Endodermal cell (in vitro differentiated cells): Measurements from ENCODE around the gene RELA. TPM values are rescaled to one million over a fixed set of nuclear protein-coding genes. Genes with fewer than 3 reads are reported as not detected.
A peak's percentile ranks its signal among the peaks of the same experiment; 100 is the strongest.

Source experiments
- DNase-seq: peaks from one replicate; pipeline ENCODE4 v3.0.0-alpha.2; 2017
- H3K27ac ChIP-seq: 2 replicates; pipeline ENCODE4 v1.5.1; 2013; ENCODE audit warnings: mild to moderate bottlenecking, low read depth, low read length, moderate library complexity
- H3K27me3 ChIP-seq: 2 replicates; pipeline ENCODE4 v1.6.1; 2013; ENCODE audit warnings: mild to moderate bottlenecking, low read length, moderate library complexity; ENCODE audit not compliant: insufficient read depth, control insufficient read depth, poor library complexity, severe bottlenecking
- H3K36me3 ChIP-seq: 2 replicates; pipeline ENCODE4 v1.7.0; 2013; ENCODE audit warnings: mild to moderate bottlenecking, low read length, moderate library complexity; ENCODE audit not compliant: control insufficient read depth, insufficient read depth
- H3K4me1 ChIP-seq: one replicate; pipeline ENCODE4 v1.7.0; 2013; ENCODE audit warnings: low read length; ENCODE audit not compliant: control insufficient read depth, insufficient read depth
- H3K4me3 ChIP-seq: 2 replicates; pipeline ENCODE4 v1.5.1; 2013; ENCODE audit warnings: mild to moderate bottlenecking, low read length, moderate library complexity
- H3K9ac ChIP-seq: 2 replicates; pipeline ENCODE4 v1.6.1; 2013; ENCODE audit warnings: mild to moderate bottlenecking, low read length, moderate library complexity; ENCODE audit not compliant: poor library complexity, severe bottlenecking; ENCODE audit errors: extremely low read depth
- H3K9me3 ChIP-seq: 2 replicates; pipeline ENCODE4 v1.6.1; 2013; ENCODE audit warnings: mild to moderate bottlenecking, low read length, moderate library complexity; ENCODE audit not compliant: control insufficient read depth
- H3K27ac Mint-ChIP-seq: 2 replicates; pipeline ENCODE4 v1.8.0; 2020; ENCODE audit warnings: mixed read lengths
- H3K27me3 Mint-ChIP-seq: 2 replicates; pipeline ENCODE4 v1.8.0; 2021; ENCODE audit warnings: mild to moderate bottlenecking, mixed read lengths; ENCODE audit not compliant: insufficient read depth
- H3K36me3 Mint-ChIP-seq: 2 replicates; pipeline ENCODE4 v1.8.0; 2020; ENCODE audit warnings: low read depth, mixed read lengths
- H3K4me1 Mint-ChIP-seq: 2 replicates; pipeline ENCODE4 v1.8.0; 2020; ENCODE audit warnings: mixed read lengths
- H3K4me3 Mint-ChIP-seq: 2 replicates; pipeline ENCODE4 v1.8.0; 2020; ENCODE audit warnings: mild to moderate bottlenecking, moderate library complexity, mixed read lengths
- H3K9me3 Mint-ChIP-seq: 2 replicates; pipeline ENCODE4 v1.8.0; 2020; ENCODE audit warnings: mild to moderate bottlenecking, mixed read lengths
- CTCF ChIP-seq: fragments of 200-600 bp; sonication (generic); conservative IDR thresholded peaks from 2 replicates; pipeline ENCODE4 v1.5.0; 2021; ENCODE audit warnings: antibody characterized with exemption, mild to moderate bottlenecking
- WGBS, 2 experiments: methylation state at CpG; one replicate each; pipeline versions ENCODE4 v1.1.5 to v1.1.7; 2013; ENCODE audit warnings: missing lambda C conversion rate in 2 of 2, mixed read lengths in 1 of 2; ENCODE audit not compliant: insufficient coverage in 1 of 2, insufficient read length in 1 of 2; 5-methylcytosine and 5-hydroxymethylcytosine counted together
- microRNA-seq: library from miRNA; unstranded; fragments of <30 nt; microRNA quantifications from one replicate; pipeline ENCODE4 v1.2.0, GENCODE V29; 2020; ENCODE audit warnings: borderline microRNAs expressed
- total RNA-seq, 2 donors: library from RNA; stranded (reverse); fragmentation: NEBNext Ultra II Directional in 1 of 2; extraction: Animal tissue kit (Norgen Biotek cat#: 25700) in 1 of 2; gene quantifications; 2 replicates in 1 of 2; 3 replicates in 1 of 2; pipeline ENCODE4 v1.2.1, GENCODE V29; 2021

RELA gene
- total RNA-seq, 2 donors from 2014 or later = 40.2 to 41.1 TPM

GRCh38 chr11:65607614-65608426, 54.9 kb downstream of the RELA start:
- Histone ChIP-seq H3K9me3 (no peaks in the 10 kb centered on the region), H3K36me3 (peaks cover 64% of the 10 kb centered on the region), H3K4me1 (peaks cover 3% of the 10 kb centered on the region), H3K27me3 (no peaks in the 10 kb centered on the region), H3K27ac (peak overlapping the region; percentile 12), H3K4me3 (peak overlapping the region; percentile 59), H3K9ac (no peak overlapping the region)
- Mint-ChIP-seq H3K36me3 (peaks cover 57% of the 10 kb centered on the region), H3K27ac (peak overlapping the region; percentile 26), H3K27me3 (peaks cover 2% of the 10 kb centered on the region), H3K9me3 (no peaks in the 10 kb centered on the region), H3K4me3 (peak overlapping the region; percentile 41), H3K4me1 (peaks cover 8% of the 10 kb centered on the region)
- TF ChIP-seq CTCF = no peak
- 77 to 81% methylated on average over 28 to 37 of the region's 37 CpGs for WGBS, 2 experiments
- DNase-seq = no peak

- Histone ChIP-seq H3K4me1 (peaks cover 3% of the 10 kb centered on the region), H3K27me3 (no peaks in the 10 kb centered on the region), H3K27ac (peak overlapping the region; percentile 12), H3K36me3 (peaks cover 65% of the 10 kb centered on the region), H3K4me3 (peak overlapping the region; percentile 59), H3K9ac (no peak overlapping the region), H3K9me3 (no peaks in the 10 kb centered on the region)
- Mint-ChIP-seq H3K27ac (peak overlapping the region; percentile 82), H3K4me3 (peak overlapping the region; percentile 41), H3K36me3 (peaks cover 56% of the 10 kb centered on the region), H3K27me3 (peaks cover 2% of the 10 kb centered on the region), H3K9me3 (no peaks in the 10 kb centered on the region), H3K4me1 (peaks cover 4% of the 10 kb centered on the region)
- no peak for TF ChIP-seq CTCF
- peak; percentile 100 for DNase-seq
- 5 to 6% methylated on average over 20 to 67 of the region's 67 CpGs for WGBS, 2 experiments
Observed at GRCh38 chr11:65606876-65607613, 55.7 kb downstream of the RELA start.

GRCh38 chr11:65604258-65604657, 58.5 kb downstream of the RELA start:
- Mint-ChIP-seq H3K27me3 (peaks cover 2% of the 10 kb centered on the region), H3K36me3 (peaks cover 45% of the 10 kb centered on the region), H3K4me1 (peaks cover 2% of the 10 kb centered on the region), H3K27ac (no peak overlapping the region), H3K9me3 (no peaks in the 10 kb centered on the region), H3K4me3 (no peak overlapping the region)
- peaks cover 49% of the 10 kb centered on the region for H3K36me3 ChIP-seq
- WGBS, 2 experiments = 94 to 100% methylated on average over 1 of the region's 1 CpG
- no peaks in the 10 kb centered on the region for H3K27me3 ChIP-seq
- DNase-seq = no peak
- TF ChIP-seq CTCF = no peak
- H3K27ac ChIP-seq = no peak overlapping the region
- no peak overlapping the region for H3K9ac ChIP-seq
- H3K4me3 ChIP-seq = no peak overlapping the region
- H3K9me3 ChIP-seq = no peaks in the 10 kb centered on the region
- peaks cover 3% of the 10 kb centered on the region for H3K4me1 ChIP-seq

Small RNA genes within 50 kb of the gene (microRNA-seq; reads per million reads assigned to microRNA genes)
- gene MIR4489 = not detected
- gene MIR4690 = not detected

Other genes starting within 250 kb of the RELA start
- gene NEAT1, start 240.1 kb downstream of the RELA start, total RNA-seq = 10 to 100 TPM; 61.3 to 85.2 TPM
- gene MALAT1, start 163.9 kb downstream of the RELA start, total RNA-seq = 1,000 to 10,000 TPM; 5,233 to 6,894 TPM
- 10 to 100 TPM; 62.9 to 67.4 TPM for gene SCYL1, start 137.8 kb downstream of the RELA start, total RNA-seq
- gene LTBP3, start 104.6 kb downstream of the RELA start, total RNA-seq = 10 to 100 TPM; 19.7 to 24.2 TPM
- 10 to 100 TPM; 32.8 to 36.5 TPM for gene ZNRD2, start 92.4 kb downstream of the RELA start, total RNA-seq
- gene FAM89B, start 90.4 kb downstream of the RELA start, total RNA-seq = 10 to 100 TPM; 23.3 to 24.9 TPM
- gene EHBP1L1, start 86.9 kb downstream of the RELA start, total RNA-seq = 1 to 10 TPM; 6.2 to 9.8 TPM
- gene KCNK7, start 67.1 kb downstream of the RELA start, total RNA-seq = 1 to 10 TPM in 1 of 2 donors, not detected in 1; 1.2 TPM
- 10 to 100 TPM; 62.8 to 65.0 TPM for gene MAP3K11, start 48.7 kb downstream of the RELA start, total RNA-seq
- 10 to 100 TPM; 48.1 to 57.3 TPM for gene PCNX3, start 47.1 kb downstream of the RELA start, total RNA-seq
- gene SIPA1, start 24.8 kb downstream of the RELA start, total RNA-seq = 10 to 100 TPM; 39.9 to 46.8 TPM
- 10 to 100 TPM; 48.5 to 48.8 TPM for gene KAT5, start 49.3 kb upstream of the RELA start, total RNA-seq
- gene RNASEH2C, start 57.9 kb upstream of the RELA start, total RNA-seq = 10 to 100 TPM; 41.6 to 47.9 TPM
- 10 to 100 TPM; 17.8 to 29.9 TPM for gene AP5B1, start 118.1 kb upstream of the RELA start, total RNA-seq
- 1 to 10 TPM; 3.4 to 5.5 TPM for gene OVOL1, start 124.1 kb upstream of the RELA start, total RNA-seq
- 1 to 10 TPM; 1.5 to 4.3 TPM for gene SNX32, start 171.0 kb upstream of the RELA start, total RNA-seq
- gene CFL1, start 195.3 kb upstream of the RELA start, total RNA-seq = 1,000 to 10,000 TPM; 1,218 to 1,284 TPM
- gene MUS81, start 197.5 kb upstream of the RELA start, total RNA-seq = 10 to 100 TPM; 51.0 to 64.5 TPM
- gene EFEMP2, start 209.9 kb upstream of the RELA start, total RNA-seq = 10 to 100 TPM; 84.5 to 99.6 TPM
- not detected for gene CTSW, start 216.9 kb upstream of the RELA start, total RNA-seq
- 10 to 100 TPM; 81.0 to 92.0 TPM for gene FIBP, start 225.6 kb upstream of the RELA start, total RNA-seq
- 10 to 100 TPM; 18.2 to 23.9 TPM for gene CCDC85B, start 227.8 kb upstream of the RELA start, total RNA-seq
- gene FOSL1, start 237.5 kb upstream of the RELA start, total RNA-seq = 1 to 10 TPM in 1 of 2 donors, not detected in 1; 1.8 TPM